GM18498 (cell line): Measurements from ENCODE around the gene GALNT13.

Source experiments
- ATAC-seq: cut with Tn5 transposase; IDR thresholded peaks from one replicate; pipeline ENCODE4 v1.9.1; 2021; ENCODE audit warnings: mild to moderate bottlenecking, moderate library complexity; ENCODE audit not compliant: unreplicated experiment

GALNT13 gene

GRCh38 chr2:153940511-153940910 lies 68.8 kb downstream of the GALNT13 start:
- ATAC-seq = no peak

GRCh38 chr2:153944800-153945199 lies 73.1 kb downstream of the GALNT13 start:
- ATAC-seq = no peak

- ATAC-seq = no peak
Observed at GRCh38 chr2:153946036-153946435, 74.3 kb downstream of the GALNT13 start.

- no peak for ATAC-seq
Observed at GRCh38 chr2:153953761-153954160, 82.0 kb downstream of the GALNT13 start.

GRCh38 chr2:153963256-153963655 lies 91.5 kb downstream of the GALNT13 start:
- ATAC-seq = no peak

- no peak for ATAC-seq
Observed at GRCh38 chr2:153967248-153967973, 95.7 kb downstream of the GALNT13 start.

GRCh38 chr2:153971250-153971649 lies 99.5 kb downstream of the GALNT13 start:
- ATAC-seq = no peak

- no peak for ATAC-seq
Observed at GRCh38 chr2:153971855-153972254, 100.1 kb downstream of the GALNT13 start.

GRCh38 chr2:153972412-153972811 lies 100.7 kb downstream of the GALNT13 start:
- ATAC-seq = no peak

- no peak for ATAC-seq
Observed at GRCh38 chr2:153986488-153987229, 114.9 kb downstream of the GALNT13 start.

GRCh38 chr2:153990771-153991170 lies 119.0 kb downstream of the GALNT13 start:
- no peak for ATAC-seq

- no peak for ATAC-seq
Observed at GRCh38 chr2:154013514-154013913, 141.8 kb downstream of the GALNT13 start.

- no peak for ATAC-seq
Observed at GRCh38 chr2:154015233-154015632, 143.5 kb downstream of the GALNT13 start.

GRCh38 chr2:154029504-154029903 lies 157.8 kb downstream of the GALNT13 start:
- ATAC-seq = no peak

GRCh38 chr2:154032220-154032619 lies 160.5 kb downstream of the GALNT13 start:
- ATAC-seq = peak; percentile 46

GRCh38 chr2:154046493-154046892 lies 174.8 kb downstream of the GALNT13 start:
- no peak for ATAC-seq

GRCh38 chr2:154048905-154049304 lies 177.2 kb downstream of the GALNT13 start:
- ATAC-seq = no peak

GRCh38 chr2:154049561-154049960 lies 177.8 kb downstream of the GALNT13 start:
- ATAC-seq = no peak

GRCh38 chr2:154067124-154067523 lies 195.4 kb downstream of the GALNT13 start:
- no peak for ATAC-seq

GRCh38 chr2:154078926-154079325 lies 207.2 kb downstream of the GALNT13 start:
- no peak for ATAC-seq

- ATAC-seq = no peak
Observed at GRCh38 chr2:154092571-154092970, 220.8 kb downstream of the GALNT13 start.

- ATAC-seq = no peak
Observed at GRCh38 chr2:154093856-154094255, 222.1 kb downstream of the GALNT13 start.
